Measurements from ENCODE around the gene CHRNB1.
"Not testable (repeated sequence)": the region's sequence is repeated elsewhere in the genome, so short reads cannot be mapped to it uniquely, and the experiment has no call there.

CHRNB1 gene

DNA sequence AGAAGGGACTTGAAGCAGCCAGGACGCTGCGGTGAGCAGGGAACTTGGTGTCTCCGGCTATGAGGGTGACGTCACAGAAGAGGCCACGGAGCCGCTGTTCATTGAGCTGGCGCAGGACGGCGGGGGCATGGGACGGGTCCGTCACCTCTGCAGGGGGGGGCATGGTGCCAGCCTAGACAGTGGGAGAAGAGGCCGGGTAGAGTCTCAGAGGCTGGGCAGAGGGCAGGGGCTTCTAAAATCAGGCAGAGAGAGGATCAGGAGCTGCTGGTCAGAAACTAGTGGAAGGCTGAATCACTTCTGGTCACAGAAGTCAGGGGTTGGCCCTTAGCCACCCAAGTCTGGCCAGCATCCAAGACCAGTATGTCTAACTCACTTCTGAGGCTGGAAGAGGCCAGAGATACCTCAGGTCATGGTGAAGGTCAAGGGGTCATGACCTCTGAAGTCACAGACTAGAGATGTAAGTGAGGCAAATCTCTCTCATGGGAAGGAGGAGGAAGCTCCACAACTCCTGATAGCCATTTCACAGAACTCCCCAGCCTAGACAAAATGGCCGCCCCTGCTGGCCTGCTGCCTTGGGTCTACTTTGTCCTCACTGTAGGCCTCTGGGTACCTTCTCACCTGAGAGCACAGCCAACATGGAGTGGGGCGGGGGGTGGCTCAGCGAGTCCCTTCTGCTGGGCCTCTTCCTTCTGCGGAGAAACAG lies 21.9 kb downstream of the CHRNB1 start:
- DNase-seq (ENCODE audit: low spot score): no peak
- FAIRE-seq: no peak

DNA sequence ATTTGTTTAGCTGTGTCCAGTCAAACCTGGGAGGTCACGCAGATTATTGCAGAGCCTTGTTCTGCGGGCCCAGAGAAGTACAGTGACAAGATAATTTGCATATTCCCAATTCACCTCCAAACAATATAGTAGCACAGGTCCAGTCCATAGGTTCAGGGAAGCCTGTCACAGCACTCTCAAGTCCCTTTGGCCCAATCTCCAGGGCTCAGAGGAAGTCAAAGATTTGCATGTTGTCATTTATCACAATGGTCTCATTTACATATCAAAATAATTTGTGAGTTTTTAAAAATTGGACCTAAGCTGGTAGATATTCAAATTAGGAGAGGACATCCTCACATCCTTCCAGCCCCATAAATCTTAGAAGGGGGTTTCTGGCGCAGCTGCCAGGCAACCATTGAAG lies 22.6 kb downstream of the CHRNB1 start:
- no peak for FAIRE-seq
- no peak for DNase-seq (ENCODE audit: low spot score)

DNA sequence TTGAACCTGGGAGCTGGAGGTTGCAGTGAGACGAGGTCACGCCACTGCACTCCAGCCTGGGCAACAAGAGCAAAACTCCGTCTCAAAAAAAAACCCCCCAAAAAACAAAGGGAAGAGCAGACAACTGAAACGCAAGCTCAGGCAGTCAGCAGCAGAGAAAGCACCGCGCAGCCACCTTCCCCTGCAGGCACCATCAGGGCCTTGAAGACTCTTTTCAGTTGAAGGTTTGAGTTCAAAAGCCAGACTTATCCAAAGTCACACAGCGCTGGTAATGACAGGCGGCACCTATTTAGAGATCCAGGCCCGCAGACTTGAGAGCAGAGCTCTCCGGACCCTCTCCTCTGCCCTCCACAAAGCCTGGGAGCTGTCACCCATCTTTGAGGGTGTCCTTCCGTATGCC lies 23.4 kb downstream of the CHRNB1 start:
- FAIRE-seq (no peak), DNase-seq (ENCODE audit: low spot score) (no peak)

DNA sequence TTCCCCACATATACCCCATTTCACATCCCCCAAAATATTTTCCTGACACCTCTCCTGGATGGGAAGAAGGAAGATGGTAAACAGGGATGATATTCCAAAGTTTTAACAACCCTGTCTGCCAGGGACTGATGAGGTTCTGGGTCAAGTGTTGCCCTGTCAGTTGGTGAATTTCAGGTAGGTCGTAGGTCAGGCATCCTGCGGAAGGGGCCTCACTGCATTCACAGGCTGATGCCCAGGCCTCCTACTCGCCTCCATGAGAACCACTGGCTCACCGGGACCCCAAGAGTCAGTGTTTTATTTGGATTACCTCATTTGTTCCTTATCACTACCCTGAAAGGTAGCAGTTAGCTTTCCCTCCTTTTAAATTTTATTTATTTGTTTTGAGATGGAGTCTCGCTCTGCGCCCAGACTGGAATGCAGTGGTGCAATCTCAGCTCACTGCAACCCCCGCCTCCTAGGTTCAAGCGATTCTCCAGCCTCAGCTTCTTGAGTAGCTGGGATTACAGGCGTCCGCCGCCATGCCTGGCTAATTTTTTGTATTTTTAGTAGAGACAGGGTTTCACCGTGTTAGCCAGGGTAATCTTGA lies 24.0 kb downstream of the CHRNB1 start:
- DNase-seq (ENCODE audit: low spot score) (no peak), FAIRE-seq (no peak)

DNA sequence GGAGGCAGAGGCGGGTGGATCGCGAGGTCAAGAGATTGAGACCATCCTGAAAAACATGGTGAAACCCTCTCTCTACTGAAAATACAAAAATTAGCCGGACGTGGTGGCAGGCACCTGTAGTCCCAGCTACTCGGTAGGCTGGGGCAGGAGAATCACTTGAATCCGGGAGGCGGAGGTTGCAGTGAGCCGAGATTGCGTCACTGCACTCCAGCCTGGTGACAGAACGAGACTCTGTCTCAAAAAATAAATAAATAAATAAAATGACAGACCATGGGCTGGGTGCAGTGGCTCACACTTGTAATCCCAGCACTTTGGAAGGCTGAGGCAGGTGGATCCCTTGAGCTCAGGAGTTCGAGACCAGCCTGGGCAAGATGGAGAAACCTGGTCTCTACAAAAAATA lies 25.0 kb downstream of the CHRNB1 start:
- DNase-seq (ENCODE audit: low spot score); FAIRE-seq: not testable (repeated sequence)

DNA sequence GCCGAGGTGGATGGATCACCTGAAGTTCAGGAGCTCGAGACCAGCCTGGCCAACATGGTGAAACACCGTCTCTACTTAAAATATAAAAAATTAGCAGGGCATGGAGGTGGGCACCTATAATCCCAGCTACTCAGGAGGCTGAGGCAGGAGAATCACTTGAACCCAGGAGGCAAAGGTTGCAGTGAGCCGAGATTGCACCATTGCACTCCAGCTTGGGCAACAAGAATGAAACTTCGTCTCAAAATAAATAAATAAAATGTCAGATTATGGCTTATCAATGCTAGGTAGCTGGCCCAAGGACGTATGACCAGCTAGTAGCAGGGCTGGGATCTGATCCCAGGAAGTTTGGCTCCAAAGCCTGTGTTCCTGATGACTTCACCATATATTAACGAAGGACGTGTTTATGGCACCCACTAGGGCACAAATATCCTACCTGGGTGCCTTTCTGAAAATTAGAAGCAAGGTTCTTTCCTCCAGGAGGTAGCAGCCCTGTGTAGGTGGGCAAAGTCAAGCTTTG lies 25.7 kb downstream of the CHRNB1 start:
- DNase-seq (ENCODE audit: low spot score); FAIRE-seq: not testable (repeated sequence)

DNA sequence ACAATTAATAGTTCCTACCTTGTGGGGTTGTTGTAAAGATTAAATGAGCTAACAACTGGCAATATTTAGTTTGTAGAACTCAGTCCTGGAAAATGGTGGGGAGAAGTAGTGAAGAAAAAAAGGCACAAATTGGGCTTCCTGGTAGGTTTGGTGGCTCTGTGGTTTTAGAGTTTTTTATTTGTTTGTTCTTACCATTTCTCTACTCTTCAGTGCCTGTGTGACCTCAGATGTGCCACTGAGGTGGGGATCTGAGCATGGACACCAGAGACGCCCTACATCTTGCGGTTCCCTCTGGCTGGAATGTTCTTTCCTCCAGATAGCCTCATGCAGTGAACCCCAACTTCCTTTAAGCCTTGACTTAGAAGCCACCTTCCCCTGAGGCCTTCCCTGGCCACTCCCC lies 26.9 kb downstream of the CHRNB1 start:
- DNase-seq (ENCODE audit: low spot score) (no peak), FAIRE-seq (no peak)

DNA sequence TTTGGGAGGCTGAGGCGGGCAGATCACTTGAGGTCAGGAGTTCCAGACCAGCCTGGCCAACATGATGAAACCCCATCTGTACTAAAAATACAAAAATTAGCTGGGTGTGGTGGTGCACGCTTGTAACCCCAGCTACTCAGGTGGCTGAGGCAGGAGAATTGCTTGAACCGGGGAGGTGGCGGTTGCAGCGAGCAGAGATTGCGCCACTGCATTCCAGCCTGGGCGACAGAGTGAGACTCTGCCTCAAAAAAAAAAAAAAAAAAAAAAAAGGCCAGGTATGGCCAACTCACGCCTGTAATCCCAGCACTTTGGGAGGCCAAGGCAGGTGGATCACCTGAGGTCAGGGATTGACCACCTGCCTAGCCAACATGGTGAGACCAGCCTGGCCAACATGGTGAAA lies 29.9 kb downstream of the CHRNB1 start:
- not testable (repeated sequence) for DNase-seq (ENCODE audit: low spot score); FAIRE-seq

DNA sequence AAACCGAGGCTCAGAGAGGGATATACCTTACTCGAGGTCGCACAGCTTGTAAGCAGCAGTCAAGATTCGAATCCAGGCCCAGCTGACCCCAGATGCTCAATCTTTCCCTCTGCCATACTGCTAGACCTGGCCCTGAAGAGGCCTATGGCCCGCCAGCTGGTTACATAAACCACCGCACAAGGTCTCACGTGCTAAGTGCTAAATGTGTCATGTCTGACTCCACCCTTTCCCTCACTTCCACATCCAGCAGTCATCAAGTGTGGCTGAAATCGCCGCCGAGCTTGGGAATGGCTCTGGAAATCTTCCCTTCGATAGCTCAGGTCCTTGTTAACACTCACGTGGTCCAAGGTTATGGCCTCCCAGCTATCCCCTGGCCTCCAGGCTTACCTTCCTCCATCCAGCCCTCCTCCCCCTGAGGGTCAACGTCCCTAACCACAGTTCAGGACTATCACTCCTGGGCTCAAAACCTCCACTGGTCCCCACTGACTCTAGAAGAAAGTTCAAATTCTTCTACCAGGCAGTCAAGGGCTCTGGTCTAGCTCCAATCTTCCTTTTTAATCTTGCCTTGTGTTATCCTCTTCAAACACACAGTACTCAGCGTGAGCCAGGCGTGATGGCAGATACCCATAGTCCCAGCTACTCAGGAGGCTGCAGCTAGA lies 31.0 kb downstream of the CHRNB1 start:
- DNase-seq (ENCODE audit: low spot score) (no peak), FAIRE-seq (no peak)

DNA sequence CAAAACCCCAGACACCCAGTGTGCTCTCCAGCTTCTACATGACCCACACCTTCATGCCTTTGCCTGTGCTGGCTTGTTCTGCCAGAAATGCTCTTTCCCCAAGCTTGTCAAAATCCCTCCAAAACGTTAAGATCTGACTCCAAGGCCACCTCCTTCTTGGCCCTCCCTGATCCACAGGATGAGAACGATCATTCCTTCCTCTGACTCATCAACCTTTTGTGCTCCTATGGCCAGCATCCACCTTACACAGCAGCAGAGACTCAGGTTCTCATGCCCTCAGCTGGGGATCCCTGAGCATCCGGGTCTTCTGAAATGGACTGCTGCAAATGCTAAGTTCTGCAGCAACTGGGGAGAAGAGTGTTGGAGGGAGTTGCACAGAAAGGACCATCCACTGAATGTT lies 31.6 kb downstream of the CHRNB1 start:
- DNase-seq (ENCODE audit: low spot score): peak; percentile 14
- no peak for FAIRE-seq

DNA sequence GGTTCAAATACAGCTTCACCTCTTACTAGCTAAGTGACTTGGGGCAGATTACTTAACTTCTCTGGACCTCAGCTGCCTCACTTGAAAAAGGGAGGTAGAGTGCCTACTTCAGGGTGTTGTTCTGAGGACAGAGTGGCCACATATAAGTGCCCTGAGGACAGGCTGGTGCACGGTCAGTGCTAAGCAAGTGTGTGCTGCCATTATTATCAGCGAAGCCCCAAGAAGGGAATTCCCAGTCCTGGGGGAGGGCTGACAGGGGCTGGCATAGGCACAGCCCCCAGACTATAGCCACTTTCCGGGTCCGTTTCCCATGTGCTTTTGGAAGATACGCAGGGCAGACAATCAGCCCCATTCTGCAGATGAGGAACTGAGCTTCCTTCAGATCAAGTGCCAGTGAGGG lies 32.1 kb downstream of the CHRNB1 start:
- DNase-seq (ENCODE audit: low spot score) (no peak), FAIRE-seq (no peak)

DNA sequence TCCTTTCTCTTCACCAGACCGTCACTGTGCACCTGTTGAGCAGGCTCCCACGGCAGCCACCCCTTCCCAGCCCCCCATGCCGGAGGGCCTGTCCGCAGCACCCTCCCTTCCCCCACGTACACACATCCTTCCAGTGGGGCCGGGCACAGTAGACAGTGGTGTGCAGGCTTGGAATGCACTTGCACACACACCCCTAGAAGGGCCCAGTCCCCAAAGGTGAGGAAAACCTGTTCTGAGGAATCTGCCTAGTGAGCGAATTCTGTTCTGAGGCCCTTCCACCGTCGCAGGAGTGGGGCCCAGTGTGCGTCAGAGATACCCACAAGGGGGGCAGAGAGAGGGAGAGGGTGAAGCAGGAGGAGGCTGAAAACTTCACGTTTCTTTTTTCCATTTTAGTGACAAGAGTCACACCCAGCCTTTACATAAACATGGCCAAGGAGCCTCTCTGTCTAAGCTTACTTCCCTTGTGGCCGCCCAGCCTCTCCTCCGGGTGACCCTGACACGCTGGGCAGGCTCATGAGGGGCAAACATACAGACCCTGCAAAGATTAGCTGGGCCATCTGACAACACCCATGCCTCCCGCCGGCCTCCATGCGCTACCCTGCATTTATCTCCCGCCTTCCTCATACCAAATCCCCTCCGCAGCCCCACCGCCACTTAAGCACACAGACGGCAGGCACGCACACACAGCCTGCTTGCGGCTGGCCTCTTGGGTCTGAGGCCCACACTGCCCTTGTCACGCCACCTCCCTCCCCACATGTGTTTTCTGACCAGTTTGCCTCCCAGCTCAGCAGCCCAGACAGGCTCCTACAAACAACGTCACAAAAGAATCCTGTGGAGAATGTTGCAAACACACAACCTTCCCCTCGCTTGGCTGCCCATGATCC lies 32.8 kb downstream of the CHRNB1 start:
- FAIRE-seq: no peak
- DNase-seq (ENCODE audit: low spot score): no peak

DNA sequence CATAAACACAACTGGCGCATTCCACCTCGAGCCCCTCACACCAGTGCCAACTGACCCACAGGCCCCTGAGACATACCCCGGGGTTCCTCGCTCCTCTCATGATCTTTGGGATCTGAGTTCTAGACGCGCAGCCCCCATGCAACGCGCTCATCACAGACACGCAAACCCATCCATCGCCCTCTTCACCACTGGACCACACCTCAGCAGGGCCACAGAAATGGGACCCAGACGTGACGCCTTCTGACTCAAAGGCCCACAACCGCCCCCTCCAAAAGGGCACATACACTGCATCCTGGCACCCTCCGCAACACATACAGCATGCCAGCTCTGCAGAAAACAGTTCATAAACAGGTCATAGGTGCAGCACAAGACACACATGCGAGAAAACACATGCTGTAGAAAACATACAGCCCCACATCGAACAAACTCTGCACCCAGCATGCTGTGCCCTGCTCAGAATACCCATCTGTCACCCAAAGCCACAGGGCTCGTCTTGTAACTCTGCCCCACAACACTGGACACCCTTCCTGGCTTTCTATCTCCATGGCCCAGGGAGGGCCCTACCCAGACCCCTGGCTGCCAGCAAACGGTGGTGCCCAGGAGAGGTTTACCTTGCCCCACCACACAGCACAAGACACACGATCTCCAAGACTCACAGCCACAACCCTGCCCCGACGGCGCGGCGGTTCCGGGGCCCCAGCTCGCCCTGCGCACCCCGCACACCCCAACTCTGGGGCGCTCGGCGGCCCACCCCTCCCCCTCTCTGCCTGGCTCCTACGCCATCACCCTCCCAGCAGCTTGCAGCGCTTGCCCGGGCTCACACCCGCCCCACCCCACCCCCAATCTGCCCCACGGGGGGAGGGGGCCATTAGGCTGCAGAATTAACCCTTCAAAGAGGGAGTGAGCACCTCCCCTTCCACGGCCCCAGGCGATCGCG lies 33.7 kb downstream of the CHRNB1 start:
- no peak for FAIRE-seq
- DNase-seq (ENCODE audit: low spot score): peak; percentile 43

DNA sequence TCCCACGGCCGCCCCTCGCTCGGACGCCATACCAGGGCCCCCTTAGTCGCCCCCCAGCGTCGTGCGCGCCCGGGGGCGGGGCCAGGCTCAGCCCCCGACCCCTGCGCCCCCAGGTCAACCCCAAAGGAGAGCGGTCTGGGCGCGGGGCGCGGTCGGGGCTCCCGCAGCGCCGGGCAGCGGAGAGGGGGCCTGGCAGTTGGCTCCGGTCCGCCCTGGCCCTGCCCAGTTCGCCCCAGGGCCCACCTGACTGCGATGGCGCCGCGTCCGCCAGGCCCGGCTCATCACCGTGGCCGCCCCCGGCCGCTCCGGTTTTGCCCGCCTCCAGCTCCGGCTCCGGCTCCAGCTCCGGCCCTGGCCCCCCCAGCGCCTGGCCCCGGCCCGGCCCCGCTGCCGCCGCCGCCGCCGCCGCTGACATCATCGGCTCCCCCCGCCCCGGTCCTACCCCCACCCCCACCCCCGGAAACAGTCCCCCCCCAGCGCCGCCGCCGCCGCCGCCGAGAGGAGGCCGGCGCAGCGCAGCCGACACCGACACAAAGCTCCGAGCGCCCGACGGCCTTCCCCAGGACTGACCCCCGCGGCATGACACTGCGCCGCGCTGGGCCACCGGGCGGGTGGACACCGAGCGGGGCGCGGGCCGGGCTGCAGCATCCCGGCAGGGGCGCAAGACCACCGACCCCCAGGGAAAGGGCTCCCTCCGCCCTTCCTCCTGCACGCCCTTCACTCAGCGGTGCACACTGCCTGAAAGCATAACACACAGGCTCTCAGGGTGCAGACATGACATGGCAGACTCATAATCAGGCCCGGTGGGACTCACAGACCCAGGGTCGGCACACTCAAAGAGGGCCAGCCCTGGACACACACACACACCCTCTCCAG lies 34.6 kb downstream of the CHRNB1 start, which contains the start of gene ZBTB4:
ZBTB4 (minus strand) TSS at position 419 of the 876 bp plus-strand sequence. CDS start 12,830 bp downstream, outside the sequence.
- DNase-seq (ENCODE audit: low spot score) (peak; percentile 54), FAIRE-seq (no peak)

DNA sequence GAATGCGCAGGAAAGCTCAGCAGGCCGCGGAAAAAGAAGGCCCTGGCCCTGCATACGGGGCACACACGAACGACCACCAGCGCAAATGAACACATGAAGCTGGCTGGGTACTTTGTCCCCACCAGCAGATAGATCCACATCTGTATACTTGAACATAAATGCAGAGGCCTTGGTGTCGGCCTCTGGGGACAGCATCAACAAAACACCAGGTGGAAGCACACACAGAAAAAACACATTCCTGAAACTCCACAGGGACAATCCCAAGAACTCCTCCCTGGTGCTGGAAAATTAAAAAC lies 35.2 kb downstream of the CHRNB1 start:
- FAIRE-seq (no peak), DNase-seq (ENCODE audit: low spot score) (no peak)

DNA sequence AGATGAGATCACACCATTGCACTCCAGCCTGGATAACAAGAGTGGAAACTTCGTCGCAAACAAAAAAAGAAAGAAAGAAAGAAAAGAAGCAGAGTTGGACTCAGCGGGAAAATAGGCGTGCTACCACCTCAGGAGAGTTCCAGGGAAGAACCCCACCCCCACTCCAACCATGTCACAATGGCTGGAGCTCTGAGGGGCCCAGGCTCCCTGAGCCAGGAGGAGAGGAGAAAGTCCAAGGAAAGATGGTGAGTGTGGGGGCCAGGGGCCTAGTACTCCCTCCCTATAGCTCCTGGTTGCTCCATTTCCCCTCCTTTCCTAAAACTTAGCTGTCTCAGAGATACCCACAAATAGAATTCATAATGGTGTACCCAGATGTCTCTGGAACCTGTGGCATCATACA lies 36.4 kb downstream of the CHRNB1 start, which contains the start of gene SLC35G6:
SLC35G6 (plus strand) TSS at position 172 of the 400 bp plus-strand sequence; CDS start at position 243, 71 bp downstream.
- not testable (repeated sequence) for DNase-seq (ENCODE audit: low spot score); FAIRE-seq

DNA sequence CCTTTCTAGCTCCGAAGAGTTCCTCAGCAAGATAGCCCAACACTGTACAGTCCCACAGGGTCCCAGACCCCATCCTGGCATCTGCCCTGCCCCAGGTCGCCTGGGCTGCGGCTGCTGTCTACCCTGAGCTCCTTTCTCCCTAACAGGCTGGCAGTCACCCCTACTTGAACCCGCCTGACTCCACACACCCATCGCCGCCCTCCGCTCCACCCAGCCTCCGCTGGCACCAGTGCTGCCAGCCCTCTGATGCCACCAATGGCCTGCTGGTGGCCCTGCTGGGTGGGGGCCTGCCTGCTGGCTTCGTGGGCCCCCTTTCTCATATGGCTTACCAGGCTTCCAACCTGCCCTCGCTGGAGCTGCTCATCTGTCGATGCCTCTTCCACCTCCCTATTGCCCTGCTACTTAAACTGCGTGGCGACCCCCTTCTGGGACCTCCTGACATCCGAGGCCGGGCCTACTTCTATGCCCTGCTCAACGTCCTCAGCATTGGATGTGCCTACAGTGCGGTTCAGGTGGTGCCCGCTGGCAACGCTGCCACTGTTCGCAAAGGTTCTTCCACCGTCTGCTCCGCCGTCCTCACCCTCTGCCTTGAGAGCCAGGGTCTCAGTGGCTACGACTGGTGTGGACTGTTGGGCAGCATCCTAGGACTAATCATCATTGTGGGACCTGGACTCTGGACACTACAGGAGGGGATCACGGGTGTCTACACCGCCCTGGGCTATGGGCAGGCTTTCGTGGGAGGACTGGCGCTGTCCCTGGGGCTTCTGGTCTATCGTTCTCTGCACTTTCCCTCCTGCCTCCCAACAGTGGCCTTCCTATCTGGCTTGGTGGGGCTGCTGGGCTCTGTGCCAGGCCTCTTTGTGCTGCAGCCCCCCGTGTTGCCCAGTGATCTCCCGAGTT lies 37.2 kb downstream of the CHRNB1 start:
- DNase-seq (ENCODE audit: low spot score); FAIRE-seq: not testable (repeated sequence)

DNA sequence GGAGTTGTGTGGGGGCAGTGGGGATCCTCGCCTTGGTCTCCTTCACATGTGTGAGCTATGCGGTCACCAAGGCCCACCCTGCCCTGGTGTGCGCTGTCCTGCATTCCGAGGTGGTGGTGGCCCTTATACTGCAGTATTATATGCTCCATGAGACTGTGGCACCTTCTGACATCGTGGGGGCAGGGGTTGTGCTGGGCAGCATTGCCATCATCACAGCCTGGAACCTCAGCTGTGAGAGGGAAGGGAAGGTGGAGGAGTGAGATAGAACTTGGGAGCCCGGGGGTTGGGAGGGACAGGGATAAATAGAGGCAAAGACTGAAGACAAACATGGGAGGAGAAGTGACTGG lies 37.9 kb downstream of the CHRNB1 start:
- not testable (repeated sequence) for DNase-seq (ENCODE audit: low spot score); FAIRE-seq

Measured in urothelium cell line (cell line).